K562 (cell line): ENCODE results near the gene RANBP3. TPM values are rescaled to one million over a fixed set of nuclear protein-coding genes. Genes with fewer than 3 reads are reported as not detected.
A peak's percentile ranks its signal among the peaks of the same experiment; 100 is the strongest.

Experiments
- ATAC-seq: fragments of 200-7000 bp; cut with Tn5 transposase; 3 replicates; pipeline ENCODE4 v1.9.1; 2020; ENCODE audit warnings: moderate library complexity
- BruUV-seq: library from RNA; stranded (reverse); fragments of 400-500 nt; replicated peaks from 2 replicates; lab custom pipeline; 2021; lab: Mats Ljungman, UMichigan
- CTCF ChIA-PET: fragments of 300-600 bp; formaldehyde crosslinking; extraction: SDS; loops from one replicate; lab custom pipeline; 2021; ENCODE audit warnings: low intra/inter-chr PET ratio; lab: Yijun Ruan, JAX
- POLR2A ChIA-PET: fragments of 300-600, 350-650 bp; sonication (Branson Sonifier 250); formaldehyde crosslinking; extraction: SDS; loops from one replicate; lab custom pipeline; 2021; ENCODE audit warnings: antibody characterized with exemption, inconsistent platforms; lab: Yijun Ruan, JAX
- DNase-seq, 4 experiments: peaks; one replicate each; pipeline versions ENCODE4 v3.0.0 to v3.0.0-alpha.2; 2011 to 2018; ENCODE audit warnings: low spot score in 3 of 4, mixed read lengths in 3 of 4; ENCODE audit errors: extremely low read depth in 1 of 4
- FAIRE-seq: peaks from 2 replicates; lab custom pipeline; 2011; peaks lifted over from hg19 to GRCh38; lab: Jason Lieb, UNC
- H2AFZ ChIP-seq: 2 replicates; pipeline ENCODE4 v1.6.0; 2011; ENCODE audit warnings: low read depth, low read length, control low read depth, inconsistent platforms
- H3K27ac ChIP-seq: fragments of 200-600 bp; 3 replicates; pipeline ENCODE4 v1.8.0; 2011; ENCODE audit warnings: low read depth, mild to moderate bottlenecking, control low read depth, inconsistent platforms, low read length, moderate library complexity, mixed read lengths; ENCODE audit errors: extremely low read depth
- H3K27me3 ChIP-seq, 2 experiments: fragments of 300-600 bp in 1 of 2; 2 replicates in 1 of 2; 3 replicates in 1 of 2; pipeline versions ENCODE4 v1.6.0 to v1.8.0; 2011; ENCODE audit warnings: inconsistent platforms in 2 of 2, low read length in 2 of 2, mild to moderate bottlenecking in 1 of 2, mixed read lengths in 1 of 2, moderate library complexity in 1 of 2; ENCODE audit not compliant: control insufficient read depth in 2 of 2, insufficient read depth in 2 of 2
- H3K36me3 ChIP-seq: fragments of 300-600 bp; 3 replicates; pipeline ENCODE4 v1.8.0; 2011; ENCODE audit warnings: mild to moderate bottlenecking, low read length, inconsistent platforms; ENCODE audit not compliant: control insufficient read depth, insufficient read depth
- H3K4me1 ChIP-seq, 2 experiments: fragments of 200-600 bp in 1 of 2; replicated peaks in 1 of 2; 2 replicates in 1 of 2; 3 replicates in 1 of 2; pipeline versions ENCODE4 v1.5.1 to v1.8.0; 2011; ENCODE audit warnings: inconsistent platforms in 2 of 2, low read length in 2 of 2, mild to moderate bottlenecking in 1 of 2, mixed read lengths in 1 of 2, moderate library complexity in 1 of 2; ENCODE audit not compliant: control insufficient read depth in 2 of 2, insufficient read depth in 2 of 2
- H3K4me2 ChIP-seq: 2 replicates; pipeline ENCODE4 v1.6.1; 2011; ENCODE audit warnings: low read length, control low read depth, inconsistent platforms, mixed read lengths; ENCODE audit not compliant: insufficient read depth
- H3K4me3 ChIP-seq: fragments of 200-600 bp; sonication (generic), shearing (Covaris generic); 2 replicates; pipeline ENCODE4 v1.5.1; 2016; ENCODE audit warnings: control low read depth, inconsistent platforms
- H3K79me2 ChIP-seq: fragments of 200-600 bp; 3 replicates; pipeline ENCODE4 v1.8.0; 2011; ENCODE audit warnings: low read length, inconsistent platforms; ENCODE audit not compliant: control insufficient read depth, insufficient read depth
- H3K9ac ChIP-seq, 2 experiments: 2 replicates each; pipeline versions ENCODE4 v1.6.0 to v1.6.1; 2011; ENCODE audit warnings: low read depth in 2 of 2, low read length in 2 of 2, control low read depth in 1 of 2, inconsistent platforms in 1 of 2, mild to moderate bottlenecking in 1 of 2, mixed read lengths in 1 of 2; ENCODE audit not compliant: insufficient read depth in 1 of 2
- H3K9me1 ChIP-seq: one replicate; pipeline ENCODE4 v1.6.0; 2011; ENCODE audit warnings: inconsistent platforms, mild to moderate bottlenecking, low read length, moderate library complexity; ENCODE audit not compliant: control insufficient read depth, insufficient read depth
- H3K9me3 ChIP-seq: replicated peaks from 2 replicates; pipeline ENCODE4 v1.5.1; 2011; ENCODE audit warnings: low read depth, low read length, inconsistent platforms; ENCODE audit not compliant: control insufficient read depth, insufficient read depth
- H4K20me1 ChIP-seq: replicated peaks from 2 replicates; pipeline ENCODE4 v1.6.1; 2011; ENCODE audit warnings: low read length, inconsistent platforms, mixed read lengths; ENCODE audit not compliant: control insufficient read depth, insufficient read depth
- ARHGAP35 ChIP-seq: fragments of 450-650 bp; IDR thresholded peaks from 2 replicates; pipeline ENCODE4 v1.6.1; 2018; ENCODE audit not compliant: partially characterized antibody
- BRD9 ChIP-seq: fragments of 450-650 bp; IDR thresholded peaks from 2 replicates; pipeline ENCODE4 v1.6.1; 2018; ENCODE audit warnings: low read depth; ENCODE audit not compliant: partially characterized antibody
- C11orf30 ChIP-seq: fragments of 450-650 bp; IDR thresholded peaks from 2 replicates; pipeline ENCODE4 v1.6.1; 2016; ENCODE audit warnings: low read depth, mild to moderate bottlenecking
- MAFG ChIP-seq: fragments of 450-650 bp; conservative IDR thresholded peaks from 2 replicates; pipeline ENCODE4 v1.6.1; 2016; ENCODE audit warnings: missing genetic modification characterization, missing compliant biosample characterization
- MEIS2 ChIP-seq: fragments of 450-650 bp; IDR thresholded peaks from 2 replicates; pipeline ENCODE4 v1.6.1; 2014; ENCODE audit warnings: mild to moderate bottlenecking; ENCODE audit not compliant: partially characterized antibody
- NR1H2 ChIP-seq: sonication (generic); formaldehyde crosslinking; IDR thresholded peaks from 2 replicates; pipeline ENCODE4 v1.4.0; 2020; ENCODE audit warnings: mild to moderate bottlenecking, missing genetic modification reagents
- RCOR1 ChIP-seq, 2 experiments: IDR thresholded peaks; 2 replicates each; pipeline ENCODE4 v1.6.1; 2012; ENCODE audit warnings: low read depth in 2 of 2, low read length in 2 of 2, borderline replicate concordance in 1 of 2, improper control_type of control experiment in 1 of 2
- TRIM28 ChIP-seq: fragments of 450-650 bp; IDR thresholded peaks from 2 replicates; pipeline ENCODE4 v1.6.1; 2017
- ZNF224 ChIP-seq: sonication (generic); formaldehyde crosslinking; IDR thresholded peaks from 2 replicates; pipeline ENCODE4 v1.8.0; 2022; ENCODE audit warnings: mild to moderate bottlenecking, missing genetic modification reagents
- ZNF316 ChIP-seq: fragments of 450-650 bp; IDR thresholded peaks from 2 replicates; pipeline ENCODE4 v1.6.1; 2016
- ZNF511 ChIP-seq: sonication (generic); formaldehyde crosslinking; IDR thresholded peaks from 2 replicates; pipeline ENCODE4 v1.8.0; 2022; ENCODE audit warnings: mild to moderate bottlenecking, missing genetic modification reagents
- WGBS: fragments of 100-300 bp; shearing (Covaris generic); methylation state at CpG from one replicate; pipeline ENCODE4 v1.1.6; 2016; ENCODE audit warnings: low coverage, mixed read lengths; ENCODE audit not compliant: insufficient coverage; ENCODE audit errors: missing lambda C conversion rate; 5-methylcytosine and 5-hydroxymethylcytosine counted together
- in situ Hi-C: fragments of 300-500 bp; cut with MboI; formaldehyde crosslinking; loops from 4 replicates; pipeline ENCODE4 v1.15.0; 2018; ENCODE audit warnings: inconsistent platforms, mixed read lengths
- intact Hi-C: fragments of 100-400 bp; cut with micrococcal nuclease; formaldehyde crosslinking; loops from 2 replicates; pipeline ENCODE4 v1.14.2; 2022
- polyA plus RNA-seq, 8 experiments: library from polyadenylated mRNA; depleted of rRNA in 4 of 8; stranded (reverse) in 5 of 8; unstranded in 3 of 8; fragments of >200 nt; fragmentation: Nextera tagmentation in 2 of 8; fragmentation: Illumina TruSeq in 1 of 8; extraction: Ambion mirVana in 2 of 8; extraction: Trizol in 1 of 8; gene quantifications; 2 replicates each; pipeline versions ENCODE4 v1.2.1 to v1.2.3, GENCODE V29; 2011 to 2014; ENCODE audit warnings: inconsistent platforms in 1 of 8, missing spikeins in 1 of 8
- total RNA-seq, 7 experiments: library from RNA; depleted of rRNA in 6 of 7; stranded (reverse); fragments of >200 nt in 6 of 7; fragmentation: Illumina TruSeq in 2 of 7; extraction: Trizol in 2 of 7; gene quantifications; 2 replicates each; pipeline versions ENCODE4 v1.2.1 to v1.2.3, GENCODE V29; 2011 to 2021; ENCODE audit warnings: low replicate concordance in 1 of 7
- TF ChIP-seq, protein P1 (sequence below): fragments of 200-600 bp; sonication (generic); IDR thresholded peaks from one replicate; pipeline ENCODE4 v1.6.1; 2012; ENCODE audit warnings: mild to moderate bottlenecking, low read depth, low read length, inconsistent platforms

Gene RANBP3
- total and polyA plus RNA-seq, 9 of the 15 experiments (the other 6 are each of a cell fraction or from before 2014, with no cell fraction given): 0.90 to 95.1 (median 63.2) TPM

- H3K4me1 ChIP-seq: peaks cover 46 to 48% of the 10 kb centered on the region in 2 experiments
- FAIRE-seq (peak; percentile 75), ATAC-seq (peak; percentile 18; the same call in 2 of the 3 replicates), DNase-seq (no peak)
- H3K9ac ChIP-seq: peak overlapping the region; percentile 0 to 78; a peak in 1 of 4 replicates
- no peaks in the 10 kb centered on the region for H3K9me3 ChIP-seq
- no TSS peak for BruUV-seq
- H4K20me1 ChIP-seq: peaks cover 47% of the 10 kb centered on the region
- in situ Hi-C loops: no loop called here
- peaks cover 4% of the 10 kb centered on the region for H3K9me1 ChIP-seq
- H3K27ac ChIP-seq: peak overlapping the region; percentile 10; the same call in 1 of the 3 replicates
- H3K79me2 ChIP-seq: peaks cover 96% of the 10 kb centered on the region
- no peaks in the 10 kb centered on the region for H3K27me3 ChIP-seq
- POLR2A ChIA-PET: interaction anchor here (1.0 to 4.7 kb wide), 2 partner anchors 8 to 12 kb away, joined by 3 to 41 read pairs; no protein-coding TSS in a partner anchor
- intact Hi-C loops: no loop called here
- 19% methylated on average over 3 of the region's 3 CpGs for WGBS
- no peak overlapping the region for H3K4me3 ChIP-seq
- H3K36me3 ChIP-seq: peaks cover 24% of the 10 kb centered on the region; the same call in 2 of the 3 replicates
- H2AFZ ChIP-seq: no peak overlapping the region
- CTCF ChIA-PET: no interaction called here
- no peak overlapping the region; the same call in 1 of the 2 replicates for H3K4me2 ChIP-seq
- no peak for TF ChIP-seq TRIM28
- no peak for TF ChIP-seq ZNF224
- peak; percentile 30 for TF ChIP-seq MEIS2
- no peak for TF ChIP-seq ZNF511 (CRISPR knock-in tag)
- no peak for TF ChIP-seq BRD9
- peak; percentile 35 for TF ChIP-seq MAFG (tag)
- peak in 1 of 2 experiments; percentile 41; a peak in 1 of 4 replicates for TF ChIP-seq RCOR1 (IDR thresholded peaks at IDR 0.05; ENCODE audit: borderline replicate concordance in 1 of 2, low read depth in 2 of 2, low read length in 2 of 2)
- peak; percentile 74 for TF ChIP-seq C11orf30
- peak; percentile 82 for TF ChIP-seq ZNF316
- TF ChIP-seq, protein P1, sequence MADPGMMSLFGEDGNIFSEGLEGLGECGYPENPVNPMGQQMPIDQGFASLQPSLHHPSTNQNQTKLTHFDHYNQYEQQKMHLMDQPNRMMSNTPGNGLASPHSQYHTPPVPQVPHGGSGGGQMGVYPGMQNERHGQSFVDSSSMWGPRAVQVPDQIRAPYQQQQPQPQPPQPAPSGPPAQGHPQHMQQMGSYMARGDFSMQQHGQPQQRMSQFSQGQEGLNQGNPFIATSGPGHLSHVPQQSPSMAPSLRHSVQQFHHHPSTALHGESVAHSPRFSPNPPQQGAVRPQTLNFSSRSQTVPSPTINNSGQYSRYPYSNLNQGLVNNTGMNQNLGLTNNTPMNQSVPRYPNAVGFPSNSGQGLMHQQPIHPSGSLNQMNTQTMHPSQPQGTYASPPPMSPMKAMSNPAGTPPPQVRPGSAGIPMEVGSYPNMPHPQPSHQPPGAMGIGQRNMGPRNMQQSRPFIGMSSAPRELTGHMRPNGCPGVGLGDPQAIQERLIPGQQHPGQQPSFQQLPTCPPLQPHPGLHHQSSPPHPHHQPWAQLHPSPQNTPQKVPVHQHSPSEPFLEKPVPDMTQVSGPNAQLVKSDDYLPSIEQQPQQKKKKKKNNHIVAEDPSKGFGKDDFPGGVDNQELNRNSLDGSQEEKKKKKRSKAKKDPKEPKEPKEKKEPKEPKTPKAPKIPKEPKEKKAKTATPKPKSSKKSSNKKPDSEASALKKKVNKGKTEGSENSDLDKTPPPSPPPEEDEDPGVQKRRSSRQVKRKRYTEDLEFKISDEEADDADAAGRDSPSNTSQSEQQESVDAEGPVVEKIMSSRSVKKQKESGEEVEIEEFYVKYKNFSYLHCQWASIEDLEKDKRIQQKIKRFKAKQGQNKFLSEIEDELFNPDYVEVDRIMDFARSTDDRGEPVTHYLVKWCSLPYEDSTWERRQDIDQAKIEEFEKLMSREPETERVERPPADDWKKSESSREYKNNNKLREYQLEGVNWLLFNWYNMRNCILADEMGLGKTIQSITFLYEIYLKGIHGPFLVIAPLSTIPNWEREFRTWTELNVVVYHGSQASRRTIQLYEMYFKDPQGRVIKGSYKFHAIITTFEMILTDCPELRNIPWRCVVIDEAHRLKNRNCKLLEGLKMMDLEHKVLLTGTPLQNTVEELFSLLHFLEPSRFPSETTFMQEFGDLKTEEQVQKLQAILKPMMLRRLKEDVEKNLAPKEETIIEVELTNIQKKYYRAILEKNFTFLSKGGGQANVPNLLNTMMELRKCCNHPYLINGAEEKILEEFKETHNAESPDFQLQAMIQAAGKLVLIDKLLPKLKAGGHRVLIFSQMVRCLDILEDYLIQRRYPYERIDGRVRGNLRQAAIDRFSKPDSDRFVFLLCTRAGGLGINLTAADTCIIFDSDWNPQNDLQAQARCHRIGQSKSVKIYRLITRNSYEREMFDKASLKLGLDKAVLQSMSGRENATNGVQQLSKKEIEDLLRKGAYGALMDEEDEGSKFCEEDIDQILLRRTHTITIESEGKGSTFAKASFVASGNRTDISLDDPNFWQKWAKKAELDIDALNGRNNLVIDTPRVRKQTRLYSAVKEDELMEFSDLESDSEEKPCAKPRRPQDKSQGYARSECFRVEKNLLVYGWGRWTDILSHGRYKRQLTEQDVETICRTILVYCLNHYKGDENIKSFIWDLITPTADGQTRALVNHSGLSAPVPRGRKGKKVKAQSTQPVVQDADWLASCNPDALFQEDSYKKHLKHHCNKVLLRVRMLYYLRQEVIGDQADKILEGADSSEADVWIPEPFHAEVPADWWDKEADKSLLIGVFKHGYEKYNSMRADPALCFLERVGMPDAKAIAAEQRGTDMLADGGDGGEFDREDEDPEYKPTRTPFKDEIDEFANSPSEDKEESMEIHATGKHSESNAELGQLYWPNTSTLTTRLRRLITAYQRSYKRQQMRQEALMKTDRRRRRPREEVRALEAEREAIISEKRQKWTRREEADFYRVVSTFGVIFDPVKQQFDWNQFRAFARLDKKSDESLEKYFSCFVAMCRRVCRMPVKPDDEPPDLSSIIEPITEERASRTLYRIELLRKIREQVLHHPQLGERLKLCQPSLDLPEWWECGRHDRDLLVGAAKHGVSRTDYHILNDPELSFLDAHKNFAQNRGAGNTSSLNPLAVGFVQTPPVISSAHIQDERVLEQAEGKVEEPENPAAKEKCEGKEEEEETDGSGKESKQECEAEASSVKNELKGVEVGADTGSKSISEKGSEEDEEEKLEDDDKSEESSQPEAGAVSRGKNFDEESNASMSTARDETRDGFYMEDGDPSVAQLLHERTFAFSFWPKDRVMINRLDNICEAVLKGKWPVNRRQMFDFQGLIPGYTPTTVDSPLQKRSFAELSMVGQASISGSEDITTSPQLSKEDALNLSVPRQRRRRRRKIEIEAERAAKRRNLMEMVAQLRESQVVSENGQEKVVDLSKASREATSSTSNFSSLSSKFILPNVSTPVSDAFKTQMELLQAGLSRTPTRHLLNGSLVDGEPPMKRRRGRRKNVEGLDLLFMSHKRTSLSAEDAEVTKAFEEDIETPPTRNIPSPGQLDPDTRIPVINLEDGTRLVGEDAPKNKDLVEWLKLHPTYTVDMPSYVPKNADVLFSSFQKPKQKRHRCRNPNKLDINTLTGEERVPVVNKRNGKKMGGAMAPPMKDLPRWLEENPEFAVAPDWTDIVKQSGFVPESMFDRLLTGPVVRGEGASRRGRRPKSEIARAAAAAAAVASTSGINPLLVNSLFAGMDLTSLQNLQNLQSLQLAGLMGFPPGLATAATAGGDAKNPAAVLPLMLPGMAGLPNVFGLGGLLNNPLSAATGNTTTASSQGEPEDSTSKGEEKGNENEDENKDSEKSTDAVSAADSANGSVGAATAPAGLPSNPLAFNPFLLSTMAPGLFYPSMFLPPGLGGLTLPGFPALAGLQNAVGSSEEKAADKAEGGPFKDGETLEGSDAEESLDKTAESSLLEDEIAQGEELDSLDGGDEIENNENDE: no peak
- no peak for TF ChIP-seq ARHGAP35
- TF ChIP-seq NR1H2 (CRISPR knock-in tag): no peak
Measured at GRCh38 chr19:5956323-5956722, 21.6 kb downstream of the RANBP3 start.
